HCT116 (cell line): ENCODE data around the gene RGS7. TPM values are rescaled to one million over a fixed set of nuclear protein-coding genes. Genes with fewer than 3 reads are reported as not detected.

Experiments
- ATAC-seq: fragments of 200-7000 bp; cut with Tn5 transposase; 2 replicates; pipeline ENCODE4 v1.9.1; 2020; ENCODE audit warnings: mild to moderate bottlenecking, moderate library complexity
- BruUV-seq: library from RNA; stranded (reverse); fragments of 400-500 nt; replicated peaks from 2 replicates; lab custom pipeline; 2021; lab: Mats Ljungman, UMichigan
- CTCF ChIA-PET: fragments of 300-600 bp; sonication (Branson Sonifier 250); formaldehyde crosslinking; loops from one replicate; lab custom pipeline; 2021; ENCODE audit warnings: antibody characterized with exemption; lab: Charles Lee
- POLR2A ChIA-PET: fragments of 300-600, 350-600 bp; sonication (Branson Sonifier 250); formaldehyde crosslinking; loops from one replicate; lab custom pipeline; 2021; ENCODE audit warnings: antibody characterized with exemption; lab: Charles Lee
- RAD21 ChIA-PET, 2 experiments: fragments of 300-600 bp; sonication (Branson Sonifier 250); formaldehyde crosslinking; loops; one replicate each; lab custom pipeline; 2023; ENCODE audit warnings: low total read pairs in 2 of 2; ENCODE audit not compliant: uncharacterized antibody in 2 of 2, unreplicated experiment in 2 of 2, low non-redundant PET in 1 of 2; lab: Charles Lee
- DNase-seq: peaks from one replicate; pipeline ENCODE4 v3.0.0-alpha.2; 2010; ENCODE audit warnings: low read depth, low spot score
- H2AFZ ChIP-seq: fragments of 200-600 bp; shearing (Covaris generic), sonication (generic); 2 replicates; pipeline ENCODE4 v1.6.1; 2017; ENCODE audit warnings: low read depth, mixed run types, mixed read lengths, antibody characterized with exemption, low read length; ENCODE audit not compliant: poor library complexity, severe bottlenecking
- H3K27ac ChIP-seq: 2 replicates; pipeline ENCODE4 v1.5.1; 2012; ENCODE audit warnings: low read depth, low read length
- H3K27me3 ChIP-seq: fragments of 200-600 bp; sonication (generic); 2 replicates; pipeline ENCODE4 v1.6.1; 2016; ENCODE audit warnings: mixed run types, low read length, mixed read lengths; ENCODE audit not compliant: insufficient read depth
- H3K36me3 ChIP-seq, 2 experiments: fragments of 200-500 bp in 1 of 2; fragments of 200-600 bp in 1 of 2; sonication (Bioruptor generic) in 1 of 2; sonication (generic) in 1 of 2; 2 replicates each; pipeline versions ENCODE4 v1.5.1 to v1.6.1; 2014 to 2016; ENCODE audit warnings: low read length in 2 of 2, inconsistent platforms in 1 of 2, mixed read lengths in 1 of 2, mixed run types in 1 of 2; ENCODE audit not compliant: insufficient read depth in 2 of 2, control insufficient read depth in 1 of 2
- H3K4me1 ChIP-seq, 2 experiments: fragments of 200-600 bp in 1 of 2; sonication (generic) in 1 of 2; 2 replicates each; pipeline versions ENCODE4 v1.5.1 to v1.6.1; 2012 to 2017; ENCODE audit warnings: low read length in 2 of 2, inconsistent platforms in 1 of 2, mild to moderate bottlenecking in 1 of 2, mixed read lengths in 1 of 2, mixed run types in 1 of 2, moderate library complexity in 1 of 2; ENCODE audit not compliant: insufficient read depth in 2 of 2, control insufficient read depth in 1 of 2
- H3K4me2 ChIP-seq: fragments of 200-600 bp; sonication (generic); 2 replicates; pipeline ENCODE4 v1.6.1; 2017; ENCODE audit warnings: mixed run types, low read length, mixed read lengths
- H3K4me3 ChIP-seq, 2 experiments: fragments of 200-600 bp in 1 of 2; sonication (generic) in 1 of 2; replicated peaks in 1 of 2; 2 replicates each; pipeline ENCODE4 v1.5.1; 2011 to 2016; ENCODE audit warnings: low read length in 2 of 2, control low read depth in 1 of 2, low read depth in 1 of 2, mild to moderate bottlenecking in 1 of 2, mixed read lengths in 1 of 2, mixed run types in 1 of 2
- H3K79me2 ChIP-seq: fragments of 200-600 bp; sonication (generic); 2 replicates; pipeline ENCODE4 v1.6.1; 2017; ENCODE audit warnings: mild to moderate bottlenecking, mixed run types, low read length, moderate library complexity, mixed read lengths; ENCODE audit not compliant: insufficient read depth
- H3K9ac ChIP-seq: fragments of 200-600 bp; sonication (generic); 2 replicates; pipeline ENCODE4 v1.6.1; 2016; ENCODE audit warnings: low read length, mixed read lengths
- H3K9me2 ChIP-seq: fragments of 200-600 bp; sonication (generic), shearing (Covaris generic); 2 replicates; pipeline ENCODE4 v1.6.1; 2017; ENCODE audit warnings: mixed run types, mild to moderate bottlenecking, moderate library complexity; ENCODE audit not compliant: insufficient read depth
- H3K9me3 ChIP-seq, 2 experiments: fragments of 200-500 bp in 1 of 2; fragments of 200-600 bp in 1 of 2; sonication (Bioruptor generic) in 1 of 2; sonication (generic) in 1 of 2; 2 replicates each; pipeline ENCODE4 v1.6.1; 2014 to 2017; ENCODE audit warnings: low read length in 2 of 2, mixed read lengths in 2 of 2, inconsistent platforms in 1 of 2, low read depth in 1 of 2, mild to moderate bottlenecking in 1 of 2, mixed run types in 1 of 2, moderate library complexity in 1 of 2; ENCODE audit not compliant: control insufficient read depth in 1 of 2, insufficient read depth in 1 of 2
- H4K20me1 ChIP-seq: fragments of 200-600 bp; sonication (generic), shearing (Covaris generic); 2 replicates; pipeline ENCODE4 v1.6.1; 2017; ENCODE audit warnings: mixed run types, mild to moderate bottlenecking, moderate library complexity; ENCODE audit not compliant: insufficient read depth
- ATF3 ChIP-seq: IDR thresholded peaks from 2 replicates; pipeline ENCODE4 v1.6.1; 2012
- EGR1 ChIP-seq: IDR thresholded peaks from 2 replicates; pipeline ENCODE4 v1.6.1; 2012; ENCODE audit warnings: low read depth
- FOSL1 ChIP-seq: IDR thresholded peaks from 2 replicates; pipeline ENCODE4 v1.6.1; 2012; ENCODE audit warnings: low read depth
- ZBTB33 ChIP-seq: IDR thresholded peaks from 2 replicates; pipeline ENCODE4 v1.6.1; 2011; ENCODE audit warnings: mild to moderate bottlenecking, low read length, moderate library complexity; ENCODE audit not compliant: insufficient replicate concordance; ENCODE audit errors: extremely low read depth
- ZFX ChIP-seq: fragments of 450-650 bp; IDR thresholded peaks from 2 replicates; pipeline ENCODE4 v1.6.1; 2017
- intact Hi-C: fragments of 100-400 bp; cut with micrococcal nuclease; formaldehyde crosslinking; loops from 2 replicates; pipeline ENCODE4 v1.10.0; 2022
- total RNA-seq: library from RNA; stranded (reverse); gene quantifications from one replicate; pipeline ENCODE4 v1.2.1, GENCODE V29; 2021; ENCODE audit not compliant: unreplicated experiment
- TF ChIP-seq, protein P1 (sequence below), 3 experiments: fragments of 200-600 bp in 1 of 3; sonication (generic) in 1 of 3; IDR thresholded peaks in 2 of 3; conservative IDR thresholded peaks in 1 of 3; 2 replicates each; pipeline ENCODE4 v1.5.1; 2012 to 2017; ENCODE audit warnings: low read depth in 2 of 3, low read length in 2 of 3, antibody characterized with exemption in 1 of 3, borderline replicate concordance in 1 of 3, control low read depth in 1 of 3, mild to moderate bottlenecking in 1 of 3, mixed read lengths in 1 of 3, mixed run types in 1 of 3, moderate library complexity in 1 of 3; ENCODE audit not compliant: insufficient read depth in 1 of 3

Gene RGS7
- total RNA-seq, 1 experiment from 2014 or later, result not detected

DNA sequence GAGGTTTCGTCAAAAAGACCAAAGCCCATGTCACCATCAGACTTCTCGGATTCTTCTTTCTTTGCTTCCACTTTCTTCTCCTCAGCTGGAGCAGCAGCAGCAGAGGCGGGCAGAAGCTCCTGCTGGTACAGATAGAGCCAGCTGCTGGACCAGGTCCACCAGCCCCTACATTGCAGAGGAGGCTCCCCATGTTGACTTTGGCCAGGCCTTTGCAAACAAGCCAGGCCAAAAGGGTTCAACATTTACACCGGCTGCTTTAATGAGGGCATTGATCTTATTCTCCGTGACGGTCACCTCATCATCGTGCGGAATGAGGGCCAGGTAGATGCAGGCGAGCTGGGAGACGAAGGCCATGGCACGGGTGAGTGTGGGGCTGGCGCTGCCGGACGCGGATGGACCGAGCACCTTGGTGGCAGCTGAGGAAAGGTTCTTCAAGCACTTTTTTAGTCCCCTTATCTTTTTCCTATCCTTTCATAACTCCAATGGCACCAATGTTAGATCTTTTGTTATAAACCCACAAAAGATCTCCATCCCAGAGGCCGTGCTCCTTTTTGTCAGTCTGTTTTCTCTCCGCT is 358.5 kb downstream of the RGS7 start:
- Histone ChIP-seq H3K27ac (no peak overlapping the region), H3K36me3 (no peaks in the 10 kb centered on the region)

GRCh38 chr1:240998024-240998423 is 359.0 kb downstream of the RGS7 start:
- no peak overlapping the region for H2AFZ ChIP-seq
- H3K9me3 ChIP-seq, result peaks cover 3 to 4% of the 10 kb centered on the region in 2 experiments; a peak in 1 of 4 replicates
- DNase-seq, result no peak
- no peak overlapping the region for H3K27ac ChIP-seq
- no peak overlapping the region for H3K4me3 ChIP-seq
- no peaks in the 10 kb centered on the region for H3K79me2 ChIP-seq
- BruUV-seq, result no TSS peak
- TF ChIP-seq EGR1, result no peak
- no peak for TF ChIP-seq ATF3
- no peak for TF ChIP-seq ZBTB33
- TF ChIP-seq ZFX, result no peak
- TF ChIP-seq FOSL1, result no peak
- CTCF ChIA-PET, result no interaction called here
- intact Hi-C loops, result no loop called here
- no peaks in the 10 kb centered on the region for H3K9me2 ChIP-seq
- no peaks in the 10 kb centered on the region for H4K20me1 ChIP-seq
- POLR2A ChIA-PET, result no interaction called here
- no peaks in the 10 kb centered on the region for H3K27me3 ChIP-seq
- H3K4me1 ChIP-seq, result no peaks in the 10 kb centered on the region
- no peak overlapping the region for H3K4me2 ChIP-seq
- RAD21 ChIA-PET, result no interaction called here
- H3K9ac ChIP-seq, result no peak overlapping the region
- no peak for ATAC-seq
- H3K36me3 ChIP-seq, result no peaks in the 10 kb centered on the region

More for the DNA sequence above, 358.5 kb downstream of the RGS7 start:
- Histone ChIP-seq H3K4me3 (no peak overlapping the region), H3K9ac (no peak overlapping the region), H2AFZ (no peak overlapping the region), H4K20me1 (no peaks in the 10 kb centered on the region), H3K4me2 (no peak overlapping the region), H3K79me2 (no peaks in the 10 kb centered on the region), H3K27me3 (no peaks in the 10 kb centered on the region), H3K4me1 (no peaks in the 10 kb centered on the region), H3K9me3 (peaks cover 3 to 4% of the 10 kb centered on the region in 2 experiments; a peak in 1 of 4 replicates)
- ATAC-seq, result no peak
- ChIA-PET CTCF (no interaction called here), RAD21 (no interaction called here), POLR2A (no interaction called here)
- BruUV-seq, result no TSS peak
- intact Hi-C loops, result no loop called here
- no peak for DNase-seq
- TF ChIP-seq, protein P1, sequence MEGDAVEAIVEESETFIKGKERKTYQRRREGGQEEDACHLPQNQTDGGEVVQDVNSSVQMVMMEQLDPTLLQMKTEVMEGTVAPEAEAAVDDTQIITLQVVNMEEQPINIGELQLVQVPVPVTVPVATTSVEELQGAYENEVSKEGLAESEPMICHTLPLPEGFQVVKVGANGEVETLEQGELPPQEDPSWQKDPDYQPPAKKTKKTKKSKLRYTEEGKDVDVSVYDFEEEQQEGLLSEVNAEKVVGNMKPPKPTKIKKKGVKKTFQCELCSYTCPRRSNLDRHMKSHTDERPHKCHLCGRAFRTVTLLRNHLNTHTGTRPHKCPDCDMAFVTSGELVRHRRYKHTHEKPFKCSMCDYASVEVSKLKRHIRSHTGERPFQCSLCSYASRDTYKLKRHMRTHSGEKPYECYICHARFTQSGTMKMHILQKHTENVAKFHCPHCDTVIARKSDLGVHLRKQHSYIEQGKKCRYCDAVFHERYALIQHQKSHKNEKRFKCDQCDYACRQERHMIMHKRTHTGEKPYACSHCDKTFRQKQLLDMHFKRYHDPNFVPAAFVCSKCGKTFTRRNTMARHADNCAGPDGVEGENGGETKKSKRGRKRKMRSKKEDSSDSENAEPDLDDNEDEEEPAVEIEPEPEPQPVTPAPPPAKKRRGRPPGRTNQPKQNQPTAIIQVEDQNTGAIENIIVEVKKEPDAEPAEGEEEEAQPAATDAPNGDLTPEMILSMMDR (IDR thresholded peaks at IDR 0.05 in 2 of 3, conservative IDR thresholded peaks at IDR 0.05 in 1 of 3; ENCODE audit: borderline replicate concordance in 1 of 3, insufficient read depth in 1 of 3, low read depth in 2 of 3, low read length in 2 of 3), result no peak
- no peak for TF ChIP-seq EGR1
- TF ChIP-seq, all 23 proteins: peak for 0
- H3K9me2 ChIP-seq, result no peaks in the 10 kb centered on the region
